Suprapubic skin (tissue), 4 donors: Measurements from ENCODE around the gene HHLA2. TPM values are rescaled to one million over a fixed set of nuclear protein-coding genes. Genes with fewer than 3 reads are reported as not detected.

ENCODE experiments used
- DNase-seq, 2 donors: peaks; one replicate each; pipeline ENCODE4 v3.0.0-alpha.2; 2019; ENCODE audit warnings: low spot score in 2 of 2
- H3K27ac ChIP-seq: fragments of 200-600 bp; sonication (generic); one replicate; pipeline ENCODE4 v1.5.1; 2019
- H3K27me3 ChIP-seq: fragments of 200-600 bp; sonication (generic); one replicate; pipeline ENCODE4 v1.5.1; 2019
- H3K36me3 ChIP-seq: fragments of 200-600 bp; sonication (generic); one replicate; pipeline ENCODE4 v1.5.1; 2019
- H3K4me1 ChIP-seq: fragments of 200-600 bp; sonication (generic); one replicate; pipeline ENCODE4 v1.5.1; 2019
- H3K4me3 ChIP-seq: fragments of 200-600 bp; sonication (generic); one replicate; pipeline ENCODE4 v1.5.1; 2019; ENCODE audit warnings: mild to moderate bottlenecking
- H3K9me3 ChIP-seq: fragments of 200-600 bp; sonication (generic); one replicate; pipeline ENCODE4 v1.5.1; 2019
- CTCF ChIP-seq, 2 donors: fragments of 200-600 bp in 1 of 2; fragments of 450-650 bp in 1 of 2; sonication (generic) in 1 of 2; IDR thresholded peaks; one replicate each; pipeline ENCODE4 v1.5.1; 2016 to 2019; ENCODE audit warnings: antibody characterized with exemption in 2 of 2, mild to moderate bottlenecking in 1 of 2, moderate library complexity in 1 of 2
- EP300 ChIP-seq: sonication (generic); formaldehyde crosslinking; IDR thresholded peaks from one replicate; pipeline ENCODE4 v1.6.1; 2017; ENCODE audit warnings: antibody characterized with exemption
- POLR2A ChIP-seq, 2 donors: fragments of 450-650 bp; IDR thresholded peaks; one replicate each; pipeline ENCODE4 v1.6.1; 2017; ENCODE audit warnings: antibody characterized with exemption in 2 of 2, mild to moderate bottlenecking in 2 of 2, moderate library complexity in 2 of 2
- POLR2AphosphoS5 ChIP-seq, 3 donors: sonication (generic); formaldehyde crosslinking; IDR thresholded peaks; one replicate each; pipeline ENCODE4 v1.6.1; 2017; ENCODE audit warnings: antibody characterized with exemption in 3 of 3
- WGBS: methylation state at CpG from one replicate; pipeline ENCODE4 v1.1.5; 2018; 5-methylcytosine and 5-hydroxymethylcytosine counted together
- total RNA-seq, 4 donors: library from RNA; depleted of rRNA; stranded (reverse); fragments of >200 nt; gene quantifications; one replicate each; pipeline ENCODE4 v1.1.0, GENCODE V29; 2016

The HHLA2 gene
- total RNA-seq, 4 donors from 2014 or later = not detected

- WGBS = 80% methylated on average over 1 of the region's 1 CpG
- TF ChIP-seq POLR2A (IDR thresholded peaks at IDR 0.05) = no peak
- no peak for TF ChIP-seq POLR2AphosphoS5 (IDR thresholded peaks at IDR 0.05)
- H3K4me1 ChIP-seq = no peaks in the 10 kb centered on the region
- H3K36me3 ChIP-seq = no peaks in the 10 kb centered on the region
- no peak for DNase-seq
- no peaks in the 10 kb centered on the region for H3K27me3 ChIP-seq
- no peak overlapping the region for H3K4me3 ChIP-seq
- no peak overlapping the region for H3K27ac ChIP-seq
- no peaks in the 10 kb centered on the region for H3K9me3 ChIP-seq
These were observed 37.6 kb downstream of the HHLA2 start for GRCh38 chr3:108333961-108334360.

GRCh38 chr3:108334701-108335100 is 38.4 kb downstream of the HHLA2 start:
- H3K4me3 ChIP-seq = no peak overlapping the region

GRCh38 chr3:108338901-108339545 is 42.7 kb downstream of the HHLA2 start:
- Histone ChIP-seq H3K9me3 (no peaks in the 10 kb centered on the region), H3K36me3 (no peaks in the 10 kb centered on the region)
- TF ChIP-seq POLR2A (IDR thresholded peaks at IDR 0.05) = no peak
- no peak for TF ChIP-seq CTCF (IDR thresholded peaks at IDR 0.05)
- no peak for TF ChIP-seq POLR2AphosphoS5 (IDR thresholded peaks at IDR 0.05)
- TF ChIP-seq EP300 = no peak

More at GRCh38 chr3:108334701-108335100, 38.4 kb downstream of the HHLA2 start:
- Histone ChIP-seq H3K27ac (no peak overlapping the region), H3K36me3 (no peaks in the 10 kb centered on the region), H3K4me1 (no peaks in the 10 kb centered on the region), H3K9me3 (no peaks in the 10 kb centered on the region), H3K27me3 (no peaks in the 10 kb centered on the region)
- TF ChIP-seq CTCF (IDR thresholded peaks at IDR 0.05) = no peak
- no peak for TF ChIP-seq EP300
- TF ChIP-seq POLR2AphosphoS5 (IDR thresholded peaks at IDR 0.05) = no peak
- no peak for TF ChIP-seq POLR2A (IDR thresholded peaks at IDR 0.05)
- DNase-seq = no peak
- WGBS = 77% methylated on average over 1 of the region's 1 CpG

GRCh38 chr3:108341911-108342310 is 45.6 kb downstream of the HHLA2 start:
- H3K36me3 ChIP-seq = no peaks in the 10 kb centered on the region
- no peak overlapping the region for H3K4me3 ChIP-seq
- no peak overlapping the region for H3K27ac ChIP-seq
- 90% methylated on average over 6 of the region's 6 CpGs for WGBS
- H3K9me3 ChIP-seq = no peaks in the 10 kb centered on the region
- no peaks in the 10 kb centered on the region for H3K4me1 ChIP-seq
- no peak for DNase-seq
- H3K27me3 ChIP-seq = no peaks in the 10 kb centered on the region
- TF ChIP-seq POLR2AphosphoS5 (IDR thresholded peaks at IDR 0.05) (no peak), EP300 (no peak), CTCF (IDR thresholded peaks at IDR 0.05) (no peak), POLR2A (IDR thresholded peaks at IDR 0.05) (no peak)

More at GRCh38 chr3:108338901-108339545, 42.7 kb downstream of the HHLA2 start:
- Histone ChIP-seq H3K4me3 (no peak overlapping the region), H3K27me3 (no peaks in the 10 kb centered on the region), H3K4me1 (no peaks in the 10 kb centered on the region), H3K27ac (no peak overlapping the region)
- DNase-seq = no peak

DNA sequence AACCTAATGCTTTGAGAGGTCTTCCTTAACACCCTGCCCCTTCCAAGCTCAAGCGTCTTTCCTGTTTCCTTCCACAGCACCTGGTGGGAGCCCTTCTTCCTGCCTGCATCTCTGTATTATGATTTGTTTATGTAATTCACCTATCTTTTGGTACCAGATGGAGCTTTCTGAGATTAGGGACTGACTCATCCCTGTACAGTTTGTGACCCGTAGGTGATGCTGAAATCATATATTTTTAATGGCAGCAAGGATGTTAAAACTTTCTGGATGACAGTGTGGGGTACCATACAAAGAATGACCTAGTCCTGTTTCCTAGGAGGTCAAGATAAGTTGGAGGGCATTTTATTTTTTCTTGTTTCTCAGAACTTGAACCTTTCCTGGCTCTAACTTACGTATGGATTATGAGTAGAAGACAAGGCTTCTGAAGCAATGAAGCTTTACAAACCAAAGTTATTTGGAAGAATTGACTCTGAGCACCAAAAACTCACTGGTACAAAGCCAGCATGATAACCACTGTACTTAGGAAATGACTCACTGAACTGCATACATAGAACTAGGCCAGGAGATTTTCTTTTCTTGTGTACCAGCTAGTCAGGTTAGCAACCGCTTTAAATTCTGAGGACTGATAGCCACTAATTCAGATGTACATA is 46.6 kb downstream of the HHLA2 start:
- no peaks in the 10 kb centered on the region for H3K4me1 ChIP-seq
- H3K9me3 ChIP-seq = no peaks in the 10 kb centered on the region
- H3K27ac ChIP-seq = no peak overlapping the region
- no peaks in the 10 kb centered on the region for H3K27me3 ChIP-seq
- no peak for TF ChIP-seq POLR2AphosphoS5 (IDR thresholded peaks at IDR 0.05)
- TF ChIP-seq CTCF (IDR thresholded peaks at IDR 0.05) = no peak
- TF ChIP-seq EP300 = no peak
- no peak for TF ChIP-seq POLR2A (IDR thresholded peaks at IDR 0.05)
- DNase-seq = no peak
- H3K36me3 ChIP-seq = no peaks in the 10 kb centered on the region
- WGBS = 90% methylated on average over 4 of the region's 4 CpGs
- no peak overlapping the region for H3K4me3 ChIP-seq
